K562 (cell line): Measurements from ENCODE around the gene TCF12. TPM values are rescaled to one million over a fixed set of nuclear protein-coding genes. Genes with fewer than 3 reads are reported as not detected.
A peak's percentile ranks its signal among the peaks of the same experiment; 100 is the strongest.

ENCODE experiments used
- C11orf30 ChIP-seq: fragments of 450-650 bp; IDR thresholded peaks from 2 replicates; pipeline ENCODE4 v1.6.1; 2016; ENCODE audit warnings: low read depth, mild to moderate bottlenecking
- ETV5 ChIP-seq: sonication (generic); formaldehyde crosslinking; IDR thresholded peaks from 2 replicates; pipeline ENCODE4 v1.4.0; 2020; ENCODE audit warnings: low read depth, mild to moderate bottlenecking, missing genetic modification reagents
- FOXJ2 ChIP-seq: fragments of 200-800 bp; sonication (Bioruptor generic); IDR thresholded peaks from 2 replicates; pipeline ENCODE4 v1.6.1; 2016; ENCODE audit warnings: missing genetic modification characterization, missing compliant biosample characterization
- KHSRP ChIP-seq: fragments of 450-650 bp; IDR thresholded peaks from 2 replicates; pipeline ENCODE4 v1.6.1; 2017
- KLF6 ChIP-seq: fragments of 250-450 bp; sonication (Bioruptor Pico); IDR thresholded peaks from 2 replicates; pipeline ENCODE4 v1.4.0; 2020; ENCODE audit warnings: mild to moderate bottlenecking, moderate library complexity, borderline replicate concordance
- NR2F6 ChIP-seq: fragments of 450-650 bp; formaldehyde crosslinking; IDR thresholded peaks from 2 replicates; pipeline ENCODE4 v1.4.0; 2020; ENCODE audit warnings: mild to moderate bottlenecking
- OTX1 ChIP-seq: fragments of 450-650 bp; formaldehyde crosslinking; IDR thresholded peaks from 2 replicates; pipeline ENCODE4 v1.4.0; 2022; ENCODE audit warnings: mild to moderate bottlenecking
- RBM14 ChIP-seq: fragments of 200-400 bp; formaldehyde crosslinking; IDR thresholded peaks from 2 replicates; pipeline ENCODE4 v1.6.1; 2018; ENCODE audit warnings: low read depth, mild to moderate bottlenecking, low read length, moderate library complexity, borderline replicate concordance; ENCODE audit not compliant: insufficient read depth
- SNIP1 ChIP-seq: fragments of 450-650 bp; IDR thresholded peaks from 2 replicates; pipeline ENCODE4 v1.7.1; 2017; ENCODE audit warnings: low read depth, mild to moderate bottlenecking
- STAG1 ChIP-seq: sonication (generic); formaldehyde crosslinking; IDR thresholded peaks from 2 replicates; pipeline ENCODE4 v1.5.0; 2020; ENCODE audit warnings: missing genetic modification reagents, borderline replicate concordance
- STAT5A ChIP-seq: IDR thresholded peaks from 2 replicates; pipeline ENCODE4 v1.6.1; 2012; ENCODE audit warnings: low read length, inconsistent platforms, borderline replicate concordance
- TBP ChIP-seq: optimal IDR thresholded peaks from 2 replicates; pipeline ENCODE3; 2011; ENCODE audit warnings: low read depth, low read length, improper control_type of control experiment
- THRAP3 ChIP-seq: fragments of 450-650 bp; IDR thresholded peaks from 2 replicates; pipeline ENCODE4 v1.6.1; 2016; ENCODE audit warnings: mild to moderate bottlenecking, inconsistent platforms, borderline replicate concordance
- ZNF75A ChIP-seq: fragments of 450-650 bp; formaldehyde crosslinking; IDR thresholded peaks from 2 replicates; pipeline ENCODE4 v1.4.0; 2020; ENCODE audit warnings: mild to moderate bottlenecking
- polyA plus RNA-seq, 8 experiments: library from polyadenylated mRNA; depleted of rRNA in 4 of 8; stranded (reverse) in 5 of 8; unstranded in 3 of 8; fragments of >200 nt; fragmentation: Nextera tagmentation in 2 of 8; fragmentation: Illumina TruSeq in 1 of 8; extraction: Ambion mirVana in 2 of 8; extraction: Trizol in 1 of 8; gene quantifications; 2 replicates each; pipeline versions ENCODE4 v1.2.1 to v1.2.3, GENCODE V29; 2011 to 2014; ENCODE audit warnings: inconsistent platforms in 1 of 8, missing spikeins in 1 of 8
- total RNA-seq, 7 experiments: library from RNA; depleted of rRNA in 6 of 7; stranded (reverse); fragments of >200 nt in 6 of 7; fragmentation: Illumina TruSeq in 2 of 7; extraction: Trizol in 2 of 7; gene quantifications; 2 replicates each; pipeline versions ENCODE4 v1.2.1 to v1.2.3, GENCODE V29; 2011 to 2021; ENCODE audit warnings: low replicate concordance in 1 of 7
- TF ChIP-seq, protein P1 (sequence below), 2 experiments: fragments of 450-650 bp; formaldehyde crosslinking in 1 of 2; IDR thresholded peaks; 2 replicates each; pipeline versions ENCODE4 v1.4.0 to v1.6.1; 2014 to 2020; ENCODE audit warnings: mild to moderate bottlenecking in 2 of 2, borderline replicate concordance in 1 of 2, low read depth in 1 of 2

The TCF12 gene
- total and polyA plus RNA-seq, 9 of the 15 experiments (the other 6 are each of a cell fraction or from before 2014, with no cell fraction given) = 10.5 to 132 (median 52.9) TPM

- TF ChIP-seq, protein P1, sequence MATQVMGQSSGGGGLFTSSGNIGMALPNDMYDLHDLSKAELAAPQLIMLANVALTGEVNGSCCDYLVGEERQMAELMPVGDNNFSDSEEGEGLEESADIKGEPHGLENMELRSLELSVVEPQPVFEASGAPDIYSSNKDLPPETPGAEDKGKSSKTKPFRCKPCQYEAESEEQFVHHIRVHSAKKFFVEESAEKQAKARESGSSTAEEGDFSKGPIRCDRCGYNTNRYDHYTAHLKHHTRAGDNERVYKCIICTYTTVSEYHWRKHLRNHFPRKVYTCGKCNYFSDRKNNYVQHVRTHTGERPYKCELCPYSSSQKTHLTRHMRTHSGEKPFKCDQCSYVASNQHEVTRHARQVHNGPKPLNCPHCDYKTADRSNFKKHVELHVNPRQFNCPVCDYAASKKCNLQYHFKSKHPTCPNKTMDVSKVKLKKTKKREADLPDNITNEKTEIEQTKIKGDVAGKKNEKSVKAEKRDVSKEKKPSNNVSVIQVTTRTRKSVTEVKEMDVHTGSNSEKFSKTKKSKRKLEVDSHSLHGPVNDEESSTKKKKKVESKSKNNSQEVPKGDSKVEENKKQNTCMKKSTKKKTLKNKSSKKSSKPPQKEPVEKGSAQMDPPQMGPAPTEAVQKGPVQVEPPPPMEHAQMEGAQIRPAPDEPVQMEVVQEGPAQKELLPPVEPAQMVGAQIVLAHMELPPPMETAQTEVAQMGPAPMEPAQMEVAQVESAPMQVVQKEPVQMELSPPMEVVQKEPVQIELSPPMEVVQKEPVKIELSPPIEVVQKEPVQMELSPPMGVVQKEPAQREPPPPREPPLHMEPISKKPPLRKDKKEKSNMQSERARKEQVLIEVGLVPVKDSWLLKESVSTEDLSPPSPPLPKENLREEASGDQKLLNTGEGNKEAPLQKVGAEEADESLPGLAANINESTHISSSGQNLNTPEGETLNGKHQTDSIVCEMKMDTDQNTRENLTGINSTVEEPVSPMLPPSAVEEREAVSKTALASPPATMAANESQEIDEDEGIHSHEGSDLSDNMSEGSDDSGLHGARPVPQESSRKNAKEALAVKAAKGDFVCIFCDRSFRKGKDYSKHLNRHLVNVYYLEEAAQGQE (IDR thresholded peaks at IDR 0.05; ENCODE audit: borderline replicate concordance) = peak; percentile 75
- TF ChIP-seq, protein P1 (CRISPR knock-in tag; IDR thresholded peaks at IDR 0.05; ENCODE audit: low read depth) = peak; percentile 66; the same call in 1 of the 2 replicates
- TF ChIP-seq RBM14 (0 out of 2 replicates have a peak, but pooled peaks have one; percentile 22), SNIP1 (no peak), STAT5A (no peak), STAG1 (CRISPR knock-in tag) (no peak; the same call in 1 of the 2 replicates), THRAP3 (no peak), TBP (peak; percentile 88), ETV5 (CRISPR knock-in tag) (no peak), C11orf30 (peak; percentile 37; the same call in 1 of the 2 replicates), NR2F6 (CRISPR knock-in tag) (no peak), KHSRP (no peak), ZNF75A (CRISPR knock-in tag) (no peak), OTX1 (peak; percentile 45; the same call in 1 of the 2 replicates), KLF6 (CRISPR knock-in tag) (no peak), FOXJ2 (tag) (no peak)
Observed at GRCh38 chr15:56918046-56918938, at the start of gene TCF12 (continued).
